Astrocyte (in vitro differentiated cells and primary cell): ENCODE results near the gene DENND5B.

Source experiments
- EZH2 ChIP-seq: IDR thresholded peaks from 2 replicates; pipeline ENCODE4 v1.6.1; 2012; ENCODE audit warnings: mild to moderate bottlenecking, low read length, inconsistent platforms; ENCODE audit not compliant: insufficient read depth
- TF ChIP-seq, protein P1 (sequence below): IDR thresholded peaks from 2 replicates; pipeline ENCODE4 v1.5.1; 2011; ENCODE audit warnings: low read depth, mild to moderate bottlenecking, inconsistent platforms, low read length, moderate library complexity; ENCODE audit not compliant: insufficient read depth

DNA sequence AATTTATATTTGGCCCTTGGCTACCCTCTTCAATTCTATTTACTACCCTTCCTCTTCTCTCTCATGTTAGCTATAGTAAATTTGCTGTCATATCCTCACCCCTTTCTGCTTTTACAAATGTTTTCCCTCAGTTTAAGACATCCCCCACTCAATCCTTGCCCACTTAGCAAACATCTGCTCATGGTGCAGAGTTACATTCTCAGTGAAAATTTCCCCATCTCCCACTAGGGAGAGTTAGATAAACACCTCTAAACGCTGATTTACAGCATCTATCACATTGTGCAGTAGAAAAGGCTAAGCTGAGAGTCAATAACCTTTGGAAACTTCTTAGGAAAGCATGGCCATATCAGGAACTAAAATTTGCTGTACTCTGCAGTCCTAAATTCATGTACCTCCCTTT is 69.0 kb downstream of the DENND5B start:
- TF ChIP-seq, protein P1, sequence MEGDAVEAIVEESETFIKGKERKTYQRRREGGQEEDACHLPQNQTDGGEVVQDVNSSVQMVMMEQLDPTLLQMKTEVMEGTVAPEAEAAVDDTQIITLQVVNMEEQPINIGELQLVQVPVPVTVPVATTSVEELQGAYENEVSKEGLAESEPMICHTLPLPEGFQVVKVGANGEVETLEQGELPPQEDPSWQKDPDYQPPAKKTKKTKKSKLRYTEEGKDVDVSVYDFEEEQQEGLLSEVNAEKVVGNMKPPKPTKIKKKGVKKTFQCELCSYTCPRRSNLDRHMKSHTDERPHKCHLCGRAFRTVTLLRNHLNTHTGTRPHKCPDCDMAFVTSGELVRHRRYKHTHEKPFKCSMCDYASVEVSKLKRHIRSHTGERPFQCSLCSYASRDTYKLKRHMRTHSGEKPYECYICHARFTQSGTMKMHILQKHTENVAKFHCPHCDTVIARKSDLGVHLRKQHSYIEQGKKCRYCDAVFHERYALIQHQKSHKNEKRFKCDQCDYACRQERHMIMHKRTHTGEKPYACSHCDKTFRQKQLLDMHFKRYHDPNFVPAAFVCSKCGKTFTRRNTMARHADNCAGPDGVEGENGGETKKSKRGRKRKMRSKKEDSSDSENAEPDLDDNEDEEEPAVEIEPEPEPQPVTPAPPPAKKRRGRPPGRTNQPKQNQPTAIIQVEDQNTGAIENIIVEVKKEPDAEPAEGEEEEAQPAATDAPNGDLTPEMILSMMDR, result no peak
- no peak for TF ChIP-seq EZH2
